ENCODE results near the gene CSTF3. TPM values are rescaled to one million over a fixed set of nuclear protein-coding genes. Genes with fewer than 3 reads are reported as not detected.

Gene CSTF3
- total and polyA plus RNA-seq, 2 experiments from 2014 or later = 15.7 to 29.6 TPM

GRCh38 chr11:33045551-33046255 lies 115.6 kb downstream of the CSTF3 start:
- peak; percentile 36 for DNase-seq
- in situ Hi-C loops (cut with MboI) = no loop called here
- Histone ChIP-seq H2AFZ (no peak overlapping the region), H3K27ac (no peak overlapping the region), H3K4me1 (ENCODE audit: insufficient read depth) (peaks cover 20% of the 10 kb centered on the region), H3F3A (ENCODE audit: insufficient read depth) (peaks cover 7% of the 10 kb centered on the region; the same call in 1 of the 2 replicates), H3K79me2 (ENCODE audit: insufficient read depth) (peaks cover 65% of the 10 kb centered on the region), H3K9me2 (ENCODE audit: insufficient read depth) (no peaks in the 10 kb centered on the region), H4K20me1 (ENCODE audit: insufficient read depth) (no peaks in the 10 kb centered on the region), H3K4me2 (ENCODE audit: unreplicated experiment) (no peak overlapping the region), H3K27me3 (replicated peaks; ENCODE audit: insufficient read depth) (no peaks in the 10 kb centered on the region), H3K9ac (no peak overlapping the region), H3K4me3 (no peak overlapping the region), H3K9me3 (ENCODE audit: low read depth) (no peaks in the 10 kb centered on the region), H3K36me3 (ENCODE audit: low read depth) (peaks cover 34% of the 10 kb centered on the region)
- 72 to 77% methylated on average over 8 of the region's 8 CpGs for WGBS, 2 experiments (ENCODE audit: low coverage in 1 of 2, low lambda C conversion rate in 2 of 2, missing lambda C conversion rate in 2 of 2)
- TF ChIP-seq EZH2 (IDR thresholded peaks at IDR 0.05; ENCODE audit: insufficient read depth, poor library complexity, severe bottlenecking) (no peak), EZH2phosphoT487 (IDR thresholded peaks at IDR 0.05; ENCODE audit: insufficient read depth, low read depth) (no peak)

- peak overlapping the region; percentile 42 for H3K27ac ChIP-seq
- H3K9me3 ChIP-seq (ENCODE audit: low read depth) = no peaks in the 10 kb centered on the region
- DNase-seq = peak; percentile 65
Observed at GRCh38 chr11:33044285-33044756, 117.0 kb downstream of the CSTF3 start.

DNA sequence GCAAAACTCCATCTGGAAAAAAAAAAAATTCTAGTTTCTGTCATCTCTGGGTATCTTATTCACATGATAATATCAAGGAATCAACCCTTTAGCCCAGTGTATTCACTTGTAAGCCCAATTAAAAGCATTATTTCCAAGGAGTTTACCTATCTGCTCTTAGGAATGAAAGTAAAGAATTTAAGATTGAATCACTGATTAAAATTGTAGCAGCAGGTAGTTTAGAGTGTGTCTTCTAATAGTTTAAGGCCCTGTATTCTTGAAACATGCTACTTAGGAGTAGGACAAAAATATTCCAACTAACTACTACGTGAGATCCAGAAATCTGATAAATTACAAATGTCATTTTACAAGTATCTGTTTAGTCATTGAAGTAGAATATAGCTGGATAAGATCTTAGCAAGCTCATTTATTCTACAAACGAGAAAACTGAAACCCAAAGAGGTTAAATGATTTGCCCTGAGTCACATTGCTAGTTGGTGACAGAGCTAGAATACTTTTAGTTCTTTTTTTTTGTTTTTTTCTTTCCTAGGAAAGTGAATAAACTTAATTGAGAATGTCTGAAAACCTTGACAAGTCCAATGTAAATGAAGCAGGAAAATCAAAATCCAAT lies 118.0 kb downstream of the CSTF3 start:
- 43 to 51% methylated on average over 2 of the region's 2 CpGs for WGBS, 2 experiments (ENCODE audit: low coverage in 1 of 2, low lambda C conversion rate in 2 of 2, missing lambda C conversion rate in 2 of 2)
- Histone ChIP-seq H3K27ac (peak overlapping the region; percentile 42), H3K4me2 (ENCODE audit: unreplicated experiment) (peak overlapping the region; percentile 8), H3K9me3 (ENCODE audit: low read depth) (no peaks in the 10 kb centered on the region), H3K9me2 (ENCODE audit: insufficient read depth) (no peaks in the 10 kb centered on the region), H3K27me3 (replicated peaks; ENCODE audit: insufficient read depth) (no peaks in the 10 kb centered on the region), H3K9ac (no peak overlapping the region), H3K4me3 (no peak overlapping the region), H3F3A (ENCODE audit: insufficient read depth) (peaks cover 7% of the 10 kb centered on the region; the same call in 1 of the 2 replicates), H4K20me1 (ENCODE audit: insufficient read depth) (no peaks in the 10 kb centered on the region), H3K36me3 (ENCODE audit: low read depth) (peaks cover 30% of the 10 kb centered on the region), H3K79me2 (ENCODE audit: insufficient read depth) (peaks cover 65% of the 10 kb centered on the region), H2AFZ (no peak overlapping the region), H3K4me1 (ENCODE audit: insufficient read depth) (peaks cover 24% of the 10 kb centered on the region)
- DNase-seq = peak; percentile 39
- TF ChIP-seq EZH2 (IDR thresholded peaks at IDR 0.05; ENCODE audit: insufficient read depth, poor library complexity, severe bottlenecking) (no peak), EZH2phosphoT487 (IDR thresholded peaks at IDR 0.05; ENCODE audit: insufficient read depth, low read depth) (no peak)
- in situ Hi-C loops (cut with MboI) = no loop called here

More at GRCh38 chr11:33044285-33044756, 117.0 kb downstream of the CSTF3 start:
- H2AFZ ChIP-seq = no peak overlapping the region
- H3K9me2 ChIP-seq (ENCODE audit: insufficient read depth) = no peaks in the 10 kb centered on the region
- H3K4me2 ChIP-seq (ENCODE audit: unreplicated experiment) = no peak overlapping the region
- in situ Hi-C loops (cut with MboI) = no loop called here
- no peak for TF ChIP-seq EZH2phosphoT487 (IDR thresholded peaks at IDR 0.05; ENCODE audit: insufficient read depth, low read depth)
- TF ChIP-seq EZH2 (IDR thresholded peaks at IDR 0.05; ENCODE audit: insufficient read depth, poor library complexity, severe bottlenecking) = no peak
- peaks cover 24% of the 10 kb centered on the region for H3K4me1 ChIP-seq (ENCODE audit: insufficient read depth)
- H3K4me3 ChIP-seq = no peak overlapping the region
- H4K20me1 ChIP-seq (ENCODE audit: insufficient read depth) = no peaks in the 10 kb centered on the region
- H3K27me3 ChIP-seq (replicated peaks; ENCODE audit: insufficient read depth) = no peaks in the 10 kb centered on the region
- peaks cover 34% of the 10 kb centered on the region for H3K36me3 ChIP-seq (ENCODE audit: low read depth)
- 62 to 71% methylated on average over 4 of the region's 4 CpGs for WGBS, 2 experiments (ENCODE audit: low coverage in 1 of 2, low lambda C conversion rate in 2 of 2, missing lambda C conversion rate in 2 of 2)
- H3K9ac ChIP-seq = no peak overlapping the region
- H3K79me2 ChIP-seq (ENCODE audit: insufficient read depth) = peaks cover 70% of the 10 kb centered on the region
- peaks cover 7% of the 10 kb centered on the region; the same call in 1 of the 2 replicates for H3F3A ChIP-seq (ENCODE audit: insufficient read depth)

GRCh38 chr11:33040862-33041453 lies 120.3 kb downstream of the CSTF3 start:
- 46% methylated on average over 5 of the region's 5 CpGs for WGBS, 2 experiments (ENCODE audit: low coverage in 1 of 2, low lambda C conversion rate in 2 of 2, missing lambda C conversion rate in 2 of 2)
- peak overlapping the region; percentile 82; the same call in 1 of the 2 replicates for H2AFZ ChIP-seq

More at GRCh38 chr11:33040862-33041453, 120.3 kb downstream of the CSTF3 start:
- H3K9me3 ChIP-seq (ENCODE audit: low read depth) = no peaks in the 10 kb centered on the region
- no peak for DNase-seq
- peak overlapping the region; percentile 92 for H3K4me3 ChIP-seq
- no peaks in the 10 kb centered on the region for H4K20me1 ChIP-seq (ENCODE audit: insufficient read depth)
- H3K27me3 ChIP-seq (replicated peaks; ENCODE audit: insufficient read depth) = no peaks in the 10 kb centered on the region
- in situ Hi-C loops (cut with MboI) = no loop called here
- peaks cover 7% of the 10 kb centered on the region; the same call in 1 of the 2 replicates for H3F3A ChIP-seq (ENCODE audit: insufficient read depth)
- H3K36me3 ChIP-seq (ENCODE audit: low read depth) = peaks cover 12% of the 10 kb centered on the region; the same call in 1 of the 2 replicates
- no peaks in the 10 kb centered on the region for H3K9me2 ChIP-seq (ENCODE audit: insufficient read depth)
- TF ChIP-seq EZH2 (IDR thresholded peaks at IDR 0.05; ENCODE audit: insufficient read depth, poor library complexity, severe bottlenecking) (no peak), EZH2phosphoT487 (IDR thresholded peaks at IDR 0.05; ENCODE audit: insufficient read depth, low read depth) (no peak)
- peaks cover 46% of the 10 kb centered on the region for H3K79me2 ChIP-seq (ENCODE audit: insufficient read depth)
- peaks cover 24% of the 10 kb centered on the region for H3K4me1 ChIP-seq (ENCODE audit: insufficient read depth)
- peak overlapping the region; percentile 95 for H3K27ac ChIP-seq
- H3K9ac ChIP-seq = peak overlapping the region; percentile 91
- peak overlapping the region; percentile 98 for H3K4me2 ChIP-seq (ENCODE audit: unreplicated experiment)

Measured in GM23248 (cell line).